B cell (primary cell): ENCODE results near the gene AGTRAP.

Source experiments
- EZH2 ChIP-seq: IDR thresholded peaks from 2 replicates; pipeline ENCODE4 v1.6.1; 2012; ENCODE audit warnings: borderline replicate concordance, low read depth, mild to moderate bottlenecking, moderate library complexity, low read length; ENCODE audit not compliant: insufficient read depth, poor library complexity, severe bottlenecking
- TF ChIP-seq, protein P1 (sequence below): fragments of 200-600 bp; IDR thresholded peaks from one replicate; pipeline ENCODE4 v1.8.0; 2022; ENCODE audit warnings: antibody characterized with exemption, mild to moderate bottlenecking

DNA sequence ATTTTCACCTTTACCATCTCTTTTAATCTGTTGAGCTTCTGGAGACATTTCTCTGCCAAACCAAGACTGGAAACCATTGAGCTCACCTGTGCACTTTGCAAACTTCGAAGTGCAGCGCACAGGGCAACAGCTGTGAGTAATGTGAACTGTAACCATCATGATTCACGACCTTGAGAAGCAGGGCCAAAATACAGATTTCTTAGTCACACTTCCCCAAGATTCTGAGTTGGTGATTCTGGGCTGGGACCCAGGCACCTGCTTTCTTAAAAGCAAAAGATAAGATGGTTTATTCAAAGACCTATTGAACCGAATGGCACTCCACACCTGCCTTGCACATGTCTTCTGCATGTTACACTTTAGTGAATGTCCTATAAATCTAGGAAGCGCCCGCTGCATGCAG lies 10.2 kb downstream of the AGTRAP start:
- TF ChIP-seq, protein P1, sequence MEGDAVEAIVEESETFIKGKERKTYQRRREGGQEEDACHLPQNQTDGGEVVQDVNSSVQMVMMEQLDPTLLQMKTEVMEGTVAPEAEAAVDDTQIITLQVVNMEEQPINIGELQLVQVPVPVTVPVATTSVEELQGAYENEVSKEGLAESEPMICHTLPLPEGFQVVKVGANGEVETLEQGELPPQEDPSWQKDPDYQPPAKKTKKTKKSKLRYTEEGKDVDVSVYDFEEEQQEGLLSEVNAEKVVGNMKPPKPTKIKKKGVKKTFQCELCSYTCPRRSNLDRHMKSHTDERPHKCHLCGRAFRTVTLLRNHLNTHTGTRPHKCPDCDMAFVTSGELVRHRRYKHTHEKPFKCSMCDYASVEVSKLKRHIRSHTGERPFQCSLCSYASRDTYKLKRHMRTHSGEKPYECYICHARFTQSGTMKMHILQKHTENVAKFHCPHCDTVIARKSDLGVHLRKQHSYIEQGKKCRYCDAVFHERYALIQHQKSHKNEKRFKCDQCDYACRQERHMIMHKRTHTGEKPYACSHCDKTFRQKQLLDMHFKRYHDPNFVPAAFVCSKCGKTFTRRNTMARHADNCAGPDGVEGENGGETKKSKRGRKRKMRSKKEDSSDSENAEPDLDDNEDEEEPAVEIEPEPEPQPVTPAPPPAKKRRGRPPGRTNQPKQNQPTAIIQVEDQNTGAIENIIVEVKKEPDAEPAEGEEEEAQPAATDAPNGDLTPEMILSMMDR, result no peak
- no peak for TF ChIP-seq EZH2
